Psoas muscle (tissue), 8 donors: Measurements from ENCODE around the gene IL10RA. TPM values are rescaled to one million over a fixed set of nuclear protein-coding genes. Genes with fewer than 3 reads are reported as not detected.
"Not testable (repeated sequence)": the region's sequence is repeated elsewhere in the genome, so short reads cannot be mapped to it uniquely, and the experiment has no call there.

Source experiments
- ATAC-seq, 4 donors: fragments of 200-7000 bp; cut with Tn5 transposase; one replicate each; pipeline ENCODE4 v1.9.1; 2020; ENCODE audit warnings: moderate library complexity in 3 of 4, mild to moderate bottlenecking in 2 of 4
- DNase-seq, 2 donors: peaks; one replicate each; pipeline ENCODE4 v3.0.0-alpha.2; 2020
- H3K27ac ChIP-seq: fragments of 200-600 bp; one replicate; pipeline ENCODE4 v1.8.0; 2022
- H3K27me3 ChIP-seq, 3 donors: fragments of 200-600 bp in 1 of 3; one replicate each; pipeline versions ENCODE4 v1.6.1 to v1.8.0; 2013 to 2022; ENCODE audit warnings: low read length in 2 of 3, mild to moderate bottlenecking in 2 of 3, moderate library complexity in 1 of 3; ENCODE audit not compliant: insufficient read depth in 3 of 3
- H3K36me3 ChIP-seq, 2 donors: fragments of 200-600 bp in 1 of 2; one replicate each; pipeline versions ENCODE4 v1.6.1 to v1.8.0; 2013 to 2022; ENCODE audit warnings: low read depth in 1 of 2, mild to moderate bottlenecking in 1 of 2, moderate library complexity in 1 of 2; ENCODE audit not compliant: insufficient read depth in 1 of 2
- H3K4me1 ChIP-seq: fragments of 200-600 bp; one replicate; pipeline ENCODE4 v1.8.0; 2022
- H3K4me3 ChIP-seq: fragments of 200-600 bp; one replicate; pipeline ENCODE4 v1.8.0; 2022; ENCODE audit warnings: mild to moderate bottlenecking
- H3K9me3 ChIP-seq: fragments of 200-600 bp; one replicate; pipeline ENCODE4 v1.8.0; 2022
- WGBS, 3 donors: extraction: QIAGEN DNeasy Blood & Tissue Kit; methylation state at CpG; one replicate each; pipeline versions ENCODE4 v1.1.6 to v1.1.7; 2013; 5-methylcytosine and 5-hydroxymethylcytosine counted together
- intact Hi-C, 2 donors: fragments of 100-400 bp; cut with DNase I; formaldehyde crosslinking; loops; one replicate each; pipeline versions ENCODE4 v1.11.0 to v1.14.2; 2022
- polyA plus RNA-seq, 3 donors: library from polyadenylated mRNA; stranded (reverse); fragments of 200-250 nt; gene quantifications; one replicate each; pipeline ENCODE4 v1.2.3, GENCODE V29; 2013
- total RNA-seq, 4 donors: library from RNA; stranded (reverse); fragmentation: NEBNext Ultra II Directional in 2 of 4; extraction: Animal tissue kit (Norgen Biotek cat#: 25700) in 2 of 4; gene quantifications; one replicate each; pipeline versions ENCODE4 v1.2.1 to v1.2.4, GENCODE V29; 2021 to 2023
- TF ChIP-seq, protein P1 (sequence below): fragments of 200-600 bp; IDR thresholded peaks from one replicate; pipeline ENCODE4 v1.8.0; 2022; ENCODE audit warnings: antibody characterized with exemption
- donor health status: healthy with polysubstance abuse.
- donor health status: DM: no; HTN: no; CAD: no; lungs with moderate emphysema.
- donor health status: Bipolar disorder and iron deficiency.
- donor health status: healthy.
- donor health status: DM: yes; HTN: yes; CAD: no.
- donor health status: DM: no; HTN: no; CAD: no.
- donor health status: DM: no; HTN: no; CAD: no.
- donor health status: DM: yes; HTN: yes; CAD: no.

IL10RA gene
- total and polyA plus RNA-seq, 7 donors, result 0.39 to 3.9 (median 1.1) TPM

GRCh38 chr11:117976445-117976844 is 9.7 kb upstream of the IL10RA start:
- intact Hi-C loops, result no loop called here
- H3K4me1 ChIP-seq, result no peaks in the 10 kb centered on the region
- no peak for DNase-seq
- no peaks in the 10 kb centered on the region for H3K36me3 ChIP-seq
- no peaks in the 10 kb centered on the region for H3K9me3 ChIP-seq
- TF ChIP-seq, protein P1, sequence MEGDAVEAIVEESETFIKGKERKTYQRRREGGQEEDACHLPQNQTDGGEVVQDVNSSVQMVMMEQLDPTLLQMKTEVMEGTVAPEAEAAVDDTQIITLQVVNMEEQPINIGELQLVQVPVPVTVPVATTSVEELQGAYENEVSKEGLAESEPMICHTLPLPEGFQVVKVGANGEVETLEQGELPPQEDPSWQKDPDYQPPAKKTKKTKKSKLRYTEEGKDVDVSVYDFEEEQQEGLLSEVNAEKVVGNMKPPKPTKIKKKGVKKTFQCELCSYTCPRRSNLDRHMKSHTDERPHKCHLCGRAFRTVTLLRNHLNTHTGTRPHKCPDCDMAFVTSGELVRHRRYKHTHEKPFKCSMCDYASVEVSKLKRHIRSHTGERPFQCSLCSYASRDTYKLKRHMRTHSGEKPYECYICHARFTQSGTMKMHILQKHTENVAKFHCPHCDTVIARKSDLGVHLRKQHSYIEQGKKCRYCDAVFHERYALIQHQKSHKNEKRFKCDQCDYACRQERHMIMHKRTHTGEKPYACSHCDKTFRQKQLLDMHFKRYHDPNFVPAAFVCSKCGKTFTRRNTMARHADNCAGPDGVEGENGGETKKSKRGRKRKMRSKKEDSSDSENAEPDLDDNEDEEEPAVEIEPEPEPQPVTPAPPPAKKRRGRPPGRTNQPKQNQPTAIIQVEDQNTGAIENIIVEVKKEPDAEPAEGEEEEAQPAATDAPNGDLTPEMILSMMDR, result no peak
- no peak overlapping the region for H3K4me3 ChIP-seq
- H3K27me3 ChIP-seq, result peaks cover 0 to 4% (median under 1%) of the 10 kb centered on the region in 3 donors
- H3K27ac ChIP-seq, result no peak overlapping the region
- ATAC-seq, result no peak
- WGBS, 3 donors, result 78 to 83% (median 80%) methylated on average over 4 of the region's 4 CpGs

GRCh38 chr11:117977029-117977428 is 9.2 kb upstream of the IL10RA start:
- Histone ChIP-seq H3K4me3 (no peak overlapping the region), H3K4me1 (no peaks in the 10 kb centered on the region), H3K36me3 (no peaks in the 10 kb centered on the region), H3K27me3 (peaks cover 0 to 4% (median 1%) of the 10 kb centered on the region in 3 donors), H3K9me3 (no peaks in the 10 kb centered on the region), H3K27ac (no peak overlapping the region)
- intact Hi-C loops, result no loop called here
- no peak for DNase-seq
- ATAC-seq, result no peak
- WGBS, 3 donors, result 80 to 84% (median 83%) methylated on average over 5 of the region's 5 CpGs
- TF ChIP-seq, protein P1, result no peak

GRCh38 chr11:117977612-117978264 is 8.5 kb upstream of the IL10RA start:
- H3K36me3 ChIP-seq, DNase-seq, H3K4me3 ChIP-seq, H3K27ac ChIP-seq, H3K9me3 ChIP-seq, ATAC-seq, H3K4me1 ChIP-seq, H3K27me3 ChIP-seq, intact Hi-C loops: not testable (repeated sequence)
- 79 to 88% (median 79%) methylated on average over 23 of the region's 23 CpGs for WGBS, 3 donors

- H3K36me3 ChIP-seq, H3K4me3 ChIP-seq, H3K4me1 ChIP-seq, H3K27ac ChIP-seq, DNase-seq, intact Hi-C loops, H3K27me3 ChIP-seq, H3K9me3 ChIP-seq, ATAC-seq: not testable (repeated sequence)
- WGBS, 3 donors, result 91% methylated on average over 17 to 33 of the region's 36 CpGs
These were observed 7.8 kb upstream of the IL10RA start for GRCh38 chr11:117978291-117978910.

- DNase-seq (no peak), ATAC-seq (no peak)
- intact Hi-C loops, result no loop called here
- 33 to 69% (median 51%) methylated on average over 4 of the region's 4 CpGs for WGBS, 3 donors
- Histone ChIP-seq H3K27me3 (peaks cover 0 to 10% (median 1%) of the 10 kb centered on the region in 3 donors), H3K4me1 (no peaks in the 10 kb centered on the region), H3K27ac (no peak overlapping the region), H3K36me3 (no peaks in the 10 kb centered on the region), H3K4me3 (no peak overlapping the region), H3K9me3 (no peaks in the 10 kb centered on the region)
- TF ChIP-seq, protein P1, result no peak
These were observed 7.2 kb upstream of the IL10RA start for GRCh38 chr11:117978991-117979390.
